GM12878 (cell line): ENCODE data around the gene CDK11B. TPM values are rescaled to one million over a fixed set of nuclear protein-coding genes. Genes with fewer than 3 reads are reported as not detected.
A peak's percentile ranks its signal among the peaks of the same experiment; 100 is the strongest.
"Not testable (repeated sequence)": the region's sequence is repeated elsewhere in the genome, so short reads cannot be mapped to it uniquely, and the experiment has no call there.

ENCODE experiments used
- ATAC-seq: fragments of 200-7000 bp; cut with Tn5 transposase; 3 replicates; pipeline ENCODE4 v1.9.1; 2020; ENCODE audit warnings: mild to moderate bottlenecking, moderate library complexity
- BruUV-seq: library from RNA; stranded (reverse); fragments of 400-500 nt; replicated peaks from 2 replicates; lab custom pipeline; 2021; lab: Mats Ljungman, UMichigan
- CTCF ChIA-PET: fragments of 300-600 bp; sonication (Branson Sonifier 250); formaldehyde crosslinking; extraction: SDS; loops from one replicate; lab custom pipeline; 2021; ENCODE audit warnings: inconsistent platforms; lab: Yijun Ruan, JAX
- POLR2A ChIA-PET: fragments of 350-600 bp; formaldehyde crosslinking; extraction: SDS; loops from one replicate; lab custom pipeline; 2021; ENCODE audit warnings: inconsistent platforms; lab: Charles Lee
- RAD21 ChIA-PET: fragments of 300-600 bp; sonication (Branson Sonifier 250); formaldehyde crosslinking; loops from one replicate; lab custom pipeline; 2023; ENCODE audit warnings: antibody characterized with exemption; ENCODE audit not compliant: unreplicated experiment; lab: Charles Lee
- SMC1A ChIA-PET: fragments of 300-600 bp; sonication (Branson Sonifier 250); formaldehyde crosslinking; loops from one replicate; lab custom pipeline; 2023; ENCODE audit not compliant: unreplicated experiment, uncharacterized antibody; lab: Charles Lee
- DNase-seq: peaks from one replicate; pipeline ENCODE4 v3.0.0-alpha.2; 2011; ENCODE audit warnings: low read depth, low spot score
- FAIRE-seq: peaks from 3 replicates; lab custom pipeline; 2011; peaks lifted over from hg19 to GRCh38; lab: Jason Lieb, UNC
- H2AFZ ChIP-seq: 2 replicates; pipeline ENCODE4 v1.6.0; 2011; ENCODE audit warnings: low read depth, low read length, control low read depth; ENCODE audit not compliant: control insufficient read depth
- H3K27ac ChIP-seq: 2 replicates; pipeline ENCODE4 v1.5.1; 2011; ENCODE audit warnings: control low read depth; ENCODE audit not compliant: control insufficient read depth, insufficient read depth
- H3K27me3 ChIP-seq, 2 experiments: replicated peaks in 1 of 2; 2 replicates each; pipeline versions ENCODE4 v1.6.0 to v1.6.1; 2011; ENCODE audit warnings: low read length in 1 of 2; ENCODE audit not compliant: control insufficient read depth in 2 of 2, insufficient read depth in 2 of 2
- H3K36me3 ChIP-seq, 2 experiments: 2 replicates each; pipeline ENCODE4 v1.5.1; 2011; ENCODE audit warnings: low read length in 1 of 2; ENCODE audit not compliant: control insufficient read depth in 2 of 2, insufficient read depth in 2 of 2
- H3K4me1 ChIP-seq: 2 replicates; pipeline ENCODE4 v1.6.1; 2011; ENCODE audit warnings: mild to moderate bottlenecking, low read length, moderate library complexity, mixed read lengths; ENCODE audit not compliant: control insufficient read depth, insufficient read depth
- H3K4me2 ChIP-seq: 2 replicates; pipeline ENCODE4 v1.6.0; 2011; ENCODE audit warnings: control low read depth; ENCODE audit not compliant: control insufficient read depth, insufficient read depth
- H3K4me3 ChIP-seq: fragments of 200-600 bp; sonication (generic); 2 replicates; pipeline ENCODE4 v1.5.1; 2016
- H3K79me2 ChIP-seq: 2 replicates; pipeline ENCODE4 v1.6.0; 2011; ENCODE audit warnings: low read length; ENCODE audit not compliant: control insufficient read depth, insufficient read depth
- H3K9ac ChIP-seq: 2 replicates; pipeline ENCODE4 v1.8.0; 2011; ENCODE audit warnings: low read length, control low read depth, mixed read lengths; ENCODE audit not compliant: control insufficient read depth, insufficient read depth
- H3K9me3 ChIP-seq: replicated peaks from 3 replicates; pipeline ENCODE4 v1.5.1; 2011; ENCODE audit warnings: mild to moderate bottlenecking, low read length; ENCODE audit not compliant: control insufficient read depth, insufficient read depth
- H4K20me1 ChIP-seq: 2 replicates; pipeline ENCODE4 v1.6.0; 2011; ENCODE audit not compliant: control insufficient read depth, insufficient read depth
- WGBS: methylation state at CpG from one replicate; pipeline ENCODE4 v1.1.6; 2016; ENCODE audit warnings: low lambda C conversion rate; ENCODE audit not compliant: insufficient replicate concordance, insufficient coverage; ENCODE audit errors: missing lambda C conversion rate; 5-methylcytosine and 5-hydroxymethylcytosine counted together
- in situ Hi-C: fragments of 300-500 bp; cut with MboI; formaldehyde crosslinking; loops from 9 replicates; pipeline ENCODE4 v1.14.3; 2018; ENCODE audit warnings: mixed read lengths
- intact Hi-C: fragments of 100-400 bp; cut with micrococcal nuclease; formaldehyde crosslinking; loops from one replicate; pipeline ENCODE4 v1.14.2; 2022; ENCODE audit not compliant: unreplicated experiment
- polyA plus RNA-seq, 11 experiments: library from polyadenylated mRNA; depleted of rRNA in 4 of 11; unstranded in 6 of 11; stranded (reverse) in 5 of 11; fragments of >200 nt; fragmentation: Nextera tagmentation in 4 of 11; fragmentation: Illumina TruSeq in 1 of 11; extraction: Ambion mirVana in 4 of 11; extraction: Trizol in 1 of 11; gene quantifications; 1 replicate in 1 of 11; 2 replicates in 10 of 11; pipeline versions ENCODE4 v1.2.1 to v1.2.3, GENCODE V29; 2011 to 2016; ENCODE audit warnings: inconsistent platforms in 2 of 11, missing spikeins in 2 of 11, low read depth in 1 of 11
- total RNA-seq, 4 experiments: library from RNA; depleted of rRNA in 3 of 4; stranded (reverse); fragments of >200 nt in 3 of 4; fragmentation: Illumina TruSeq in 1 of 4; extraction: Trizol in 1 of 4; gene quantifications; 2 replicates each; pipeline versions ENCODE4 v1.2.1 to v1.2.3, GENCODE V29; 2013 to 2021

CDK11B gene
- total and polyA plus RNA-seq, 10 of the 15 experiments (the other 5 are each of a cell fraction or from before 2014, with no cell fraction given): 3.2 to 30.9 (median 18.0) TPM

- DNase-seq, RAD21 ChIA-PET, CTCF ChIA-PET, H3K9ac ChIP-seq, POLR2A ChIA-PET, H3K4me2 ChIP-seq, FAIRE-seq, H3K27me3 ChIP-seq, in situ Hi-C loops, H3K79me2 ChIP-seq, H3K27ac ChIP-seq, H3K4me1 ChIP-seq, H3K9me3 ChIP-seq, BruUV-seq, intact Hi-C loops, H4K20me1 ChIP-seq, H2AFZ ChIP-seq, SMC1A ChIA-PET, H3K4me3 ChIP-seq, H3K36me3 ChIP-seq: not testable (repeated sequence)
- WGBS: no CpG with 5 or more reads among the region's 45 CpGs
- peak; percentile 9; the same call in 2 of the 3 replicates for ATAC-seq
Observed at GRCh38 chr1:1700067-1700466, 41.3 kb upstream of the CDK11B start.

GRCh38 chr1:1699061-1699460 is 40.3 kb upstream of the CDK11B start:
- BruUV-seq, FAIRE-seq, CTCF ChIA-PET, RAD21 ChIA-PET, SMC1A ChIA-PET, DNase-seq, H4K20me1 ChIP-seq, H3K9me3 ChIP-seq, POLR2A ChIA-PET, H3K27me3 ChIP-seq, H3K4me2 ChIP-seq, H2AFZ ChIP-seq, H3K36me3 ChIP-seq, H3K27ac ChIP-seq, H3K4me1 ChIP-seq, intact Hi-C loops, in situ Hi-C loops, ATAC-seq, H3K4me3 ChIP-seq, H3K79me2 ChIP-seq, H3K9ac ChIP-seq: not testable (repeated sequence)
- WGBS: 79% methylated on average over 11 of the region's 19 CpGs

GRCh38 chr1:1697358-1698183 is 38.8 kb upstream of the CDK11B start:
- DNase-seq: not testable (repeated sequence)

More at GRCh38 chr1:1697358-1698183, 38.8 kb upstream of the CDK11B start:
- H3K9ac ChIP-seq, H3K27ac ChIP-seq, H3K27me3 ChIP-seq, CTCF ChIA-PET, ATAC-seq, H2AFZ ChIP-seq, BruUV-seq, in situ Hi-C loops, H3K4me1 ChIP-seq, H3K4me2 ChIP-seq, H3K4me3 ChIP-seq, FAIRE-seq, RAD21 ChIA-PET, H3K36me3 ChIP-seq, intact Hi-C loops, H4K20me1 ChIP-seq, H3K79me2 ChIP-seq, SMC1A ChIA-PET, H3K9me3 ChIP-seq, POLR2A ChIA-PET: not testable (repeated sequence)
- WGBS: 59% methylated on average over 16 of the region's 26 CpGs
